Astrocyte of the hippocampus (primary cell): ENCODE results near the gene CNTN4.

Source experiments
- DNase-seq: peaks from one replicate; pipeline ENCODE4 v3.0.0; 2011; ENCODE audit warnings: low read depth, low spot score

CNTN4 gene

GRCh38 chr3:2390926-2391532 lies 292.4 kb downstream of the CNTN4 start:
- DNase-seq = no peak

- no peak for DNase-seq
Measured at GRCh38 chr3:2391896-2392295, 293.2 kb downstream of the CNTN4 start.

GRCh38 chr3:2392981-2393380 lies 294.3 kb downstream of the CNTN4 start:
- DNase-seq = peak; percentile 0

- no peak for DNase-seq
Measured at GRCh38 chr3:2415083-2415482, 316.4 kb downstream of the CNTN4 start.

GRCh38 chr3:2420919-2421318 lies 322.3 kb downstream of the CNTN4 start:
- DNase-seq = no peak

- no peak for DNase-seq
Measured at GRCh38 chr3:2423143-2423542, 324.5 kb downstream of the CNTN4 start.

- DNase-seq = no peak
Measured at GRCh38 chr3:2441558-2441957, 342.9 kb downstream of the CNTN4 start.

- DNase-seq = no peak
Measured at GRCh38 chr3:2446146-2446545, 347.5 kb downstream of the CNTN4 start.

GRCh38 chr3:2452249-2452648 lies 353.6 kb downstream of the CNTN4 start:
- no peak for DNase-seq

- no peak for DNase-seq
Measured at GRCh38 chr3:2454865-2455264, 356.2 kb downstream of the CNTN4 start.

- DNase-seq = no peak
Measured at GRCh38 chr3:2456788-2457187, 358.1 kb downstream of the CNTN4 start.

- no peak for DNase-seq
Measured at GRCh38 chr3:2458816-2459215, 360.1 kb downstream of the CNTN4 start.

- peak; percentile 0 for DNase-seq
Measured at GRCh38 chr3:2465842-2466241, 367.2 kb downstream of the CNTN4 start.

- DNase-seq = no peak
Measured at GRCh38 chr3:2468816-2469215, 370.1 kb downstream of the CNTN4 start.

- DNase-seq = no peak
Measured at GRCh38 chr3:2476996-2477395, 378.3 kb downstream of the CNTN4 start.

GRCh38 chr3:2477620-2478019 lies 379.0 kb downstream of the CNTN4 start:
- DNase-seq = no peak

- no peak for DNase-seq
Measured at GRCh38 chr3:2484162-2485026, 385.7 kb downstream of the CNTN4 start.

- no peak for DNase-seq
Measured at GRCh38 chr3:2485027-2485375, 386.3 kb downstream of the CNTN4 start.

GRCh38 chr3:2495746-2496145 lies 397.1 kb downstream of the CNTN4 start:
- DNase-seq = no peak

GRCh38 chr3:2504912-2505311 lies 406.2 kb downstream of the CNTN4 start:
- DNase-seq = no peak

- no peak for DNase-seq
Measured at GRCh38 chr3:2506776-2507175, 408.1 kb downstream of the CNTN4 start.

GRCh38 chr3:2510591-2511145 lies 412.0 kb downstream of the CNTN4 start:
- DNase-seq = no peak

- DNase-seq = peak; percentile 7
Measured at GRCh38 chr3:2511356-2511755, 412.7 kb downstream of the CNTN4 start.
